IPS-18c (cell line): ENCODE results near the gene ANGPTL1.

Source experiments
- H3K4me3 ChIP-seq: 2 replicates; pipeline ENCODE4 v1.7.0; 2013; ENCODE audit warnings: low read depth, mild to moderate bottlenecking, low read length, moderate library complexity; ENCODE audit not compliant: insufficient read depth
- H3K9me3 ChIP-seq: one replicate; pipeline ENCODE4 v1.6.1; 2013; ENCODE audit warnings: mild to moderate bottlenecking, low read length, moderate library complexity; ENCODE audit not compliant: control insufficient read depth, insufficient read depth

ANGPTL1 gene, protein sequence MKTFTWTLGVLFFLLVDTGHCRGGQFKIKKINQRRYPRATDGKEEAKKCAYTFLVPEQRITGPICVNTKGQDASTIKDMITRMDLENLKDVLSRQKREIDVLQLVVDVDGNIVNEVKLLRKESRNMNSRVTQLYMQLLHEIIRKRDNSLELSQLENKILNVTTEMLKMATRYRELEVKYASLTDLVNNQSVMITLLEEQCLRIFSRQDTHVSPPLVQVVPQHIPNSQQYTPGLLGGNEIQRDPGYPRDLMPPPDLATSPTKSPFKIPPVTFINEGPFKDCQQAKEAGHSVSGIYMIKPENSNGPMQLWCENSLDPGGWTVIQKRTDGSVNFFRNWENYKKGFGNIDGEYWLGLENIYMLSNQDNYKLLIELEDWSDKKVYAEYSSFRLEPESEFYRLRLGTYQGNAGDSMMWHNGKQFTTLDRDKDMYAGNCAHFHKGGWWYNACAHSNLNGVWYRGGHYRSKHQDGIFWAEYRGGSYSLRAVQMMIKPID

DNA sequence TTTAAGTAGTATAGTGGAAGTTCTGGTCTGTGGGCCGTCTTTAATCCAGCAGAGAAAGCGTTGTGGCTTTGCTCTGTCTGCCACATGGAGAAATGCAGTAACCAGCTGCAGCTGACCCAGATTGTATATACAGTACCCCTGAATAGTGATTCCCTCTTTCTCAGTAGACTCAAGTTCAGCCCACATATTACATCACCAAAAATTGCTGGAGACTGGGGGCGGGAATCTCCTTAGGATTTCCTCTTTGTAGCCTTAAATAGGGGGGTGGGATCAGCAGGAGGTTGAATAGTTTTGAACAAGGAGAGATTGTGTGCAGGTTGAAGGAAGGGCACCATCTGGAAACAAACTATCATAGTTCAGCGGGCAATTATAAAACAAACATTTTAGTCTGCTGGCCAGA lies at the start of gene ANGPTL1:
TSS of gene ANGPTL1 (minus strand) at position 134 of the 400 bp plus-strand sequence. CDS start 5,301 bp downstream, outside the sequence.
- Histone ChIP-seq H3K4me3 (no peak within 1 kb of the TSS), H3K9me3 (no peaks in the 10 kb centered on the region)

DNA sequence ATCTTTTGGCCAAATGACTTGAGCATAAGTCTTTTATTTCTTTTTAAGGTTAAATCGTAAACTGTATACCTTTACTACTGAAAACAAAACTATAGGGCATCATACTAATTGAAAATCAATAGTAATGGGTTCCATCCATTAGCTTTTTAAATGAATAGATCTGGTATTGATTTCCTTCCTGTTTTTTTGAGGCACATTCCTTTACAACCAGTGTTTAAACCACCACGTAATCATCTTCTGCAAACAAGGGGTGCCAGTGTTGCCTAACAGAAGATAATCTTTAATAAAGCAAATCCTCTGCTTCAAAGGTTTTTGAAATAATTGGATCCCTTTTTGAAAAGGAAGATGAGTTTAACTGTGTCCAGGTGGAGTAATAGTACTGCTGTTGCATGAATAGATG lies 48.7 kb upstream of the ANGPTL1 start:
- H3K9me3 ChIP-seq: no peaks in the 10 kb centered on the region
- H3K4me3 ChIP-seq: no peak overlapping the region

DNA sequence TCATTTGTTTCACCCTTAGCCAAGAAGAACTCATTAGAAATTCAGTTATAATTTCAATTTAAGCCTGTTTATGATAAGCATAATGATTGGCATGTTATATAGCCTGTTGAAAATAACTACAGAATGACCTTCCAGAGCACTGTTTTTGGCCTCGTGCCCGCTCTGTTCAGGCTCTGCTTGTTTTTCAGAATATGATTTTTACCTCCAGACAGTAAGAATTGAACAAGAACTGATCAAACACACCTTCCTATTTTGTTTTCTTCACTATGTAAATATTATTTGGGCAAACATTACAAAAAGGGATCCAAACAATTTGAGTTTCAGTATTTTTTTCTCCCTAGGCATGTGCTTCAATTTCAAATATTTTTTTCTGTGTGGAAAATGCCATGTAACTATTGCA lies 48.1 kb upstream of the ANGPTL1 start:
- H3K9me3 ChIP-seq: no peaks in the 10 kb centered on the region
- H3K4me3 ChIP-seq: no peak overlapping the region

DNA sequence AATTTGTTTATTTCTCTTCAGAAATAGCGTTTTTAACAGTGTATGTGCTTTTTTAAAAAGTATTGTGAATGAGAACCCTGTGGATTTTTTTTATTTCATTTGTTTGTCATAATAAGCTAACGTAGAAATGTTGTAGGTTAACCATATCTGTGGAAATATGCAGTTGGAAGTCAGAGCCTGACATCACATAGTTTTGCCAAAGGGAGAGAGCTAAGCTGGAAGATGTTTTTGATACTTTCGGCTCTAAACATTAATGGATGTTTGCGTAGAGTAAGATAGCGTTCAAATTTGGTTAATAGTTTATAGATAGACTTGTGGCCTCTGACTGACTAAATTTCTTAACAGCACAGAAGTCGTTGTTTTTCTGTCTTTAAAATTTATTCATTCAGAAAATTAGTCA lies 47.4 kb upstream of the ANGPTL1 start:
- Histone ChIP-seq H3K4me3 (no peak overlapping the region), H3K9me3 (no peaks in the 10 kb centered on the region)

DNA sequence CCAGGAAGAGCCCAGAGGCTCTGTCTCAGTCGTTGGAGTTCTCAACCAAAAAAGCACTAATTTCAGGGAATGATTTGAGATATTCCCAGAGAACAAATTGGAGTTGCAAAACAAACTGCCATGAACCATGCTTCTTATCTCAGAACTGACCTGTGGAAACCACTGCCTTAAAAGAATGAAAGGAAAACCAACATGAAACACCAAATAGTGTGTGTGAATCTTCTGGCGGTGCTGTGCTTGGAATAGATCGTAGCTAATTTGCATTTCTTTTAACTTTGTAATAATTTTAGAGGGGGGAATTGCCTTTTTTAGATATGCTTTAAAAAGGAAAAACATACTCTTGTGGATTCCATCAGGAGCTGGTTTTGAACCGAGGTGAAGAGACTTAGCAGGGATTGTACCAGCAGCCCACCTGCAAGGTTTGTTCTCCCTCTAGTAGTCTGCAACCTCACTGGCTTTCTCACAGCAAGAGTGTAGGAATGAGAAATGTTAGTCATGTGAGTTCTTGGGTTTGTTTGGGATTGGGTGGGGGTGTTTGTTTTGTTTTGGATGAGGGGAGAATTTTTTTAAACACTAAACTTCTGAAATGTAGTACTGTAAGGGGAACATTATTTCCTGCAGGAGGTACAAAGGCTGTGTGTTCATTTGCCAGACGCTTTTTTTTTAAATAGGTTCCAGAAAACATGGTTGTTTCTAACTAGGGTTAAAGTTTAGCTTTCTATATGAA lies 45.7 kb upstream of the ANGPTL1 start:
- no peak overlapping the region for H3K4me3 ChIP-seq
- no peaks in the 10 kb centered on the region for H3K9me3 ChIP-seq

DNA sequence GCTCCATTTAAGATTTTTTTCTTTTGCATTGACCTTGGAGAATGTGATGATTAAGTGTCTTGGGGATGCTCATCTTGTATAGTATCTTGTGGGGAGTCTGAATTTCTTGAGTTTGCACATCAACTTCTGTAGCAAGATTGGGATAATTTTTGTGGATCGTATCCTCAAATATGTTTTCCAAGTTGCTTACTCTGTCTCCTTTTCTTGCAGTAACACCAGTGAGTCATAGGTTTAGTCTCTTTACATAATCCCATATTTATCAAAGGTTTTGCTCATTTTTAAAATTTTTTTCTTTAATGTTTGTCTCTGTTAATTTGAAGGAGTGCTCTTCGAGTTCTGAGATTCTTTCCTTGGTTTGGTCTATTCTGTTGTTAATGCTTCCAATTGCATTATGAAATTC lies 41.7 kb upstream of the ANGPTL1 start:
- Histone ChIP-seq H3K4me3 (no peak overlapping the region), H3K9me3 (no peaks in the 10 kb centered on the region)

DNA sequence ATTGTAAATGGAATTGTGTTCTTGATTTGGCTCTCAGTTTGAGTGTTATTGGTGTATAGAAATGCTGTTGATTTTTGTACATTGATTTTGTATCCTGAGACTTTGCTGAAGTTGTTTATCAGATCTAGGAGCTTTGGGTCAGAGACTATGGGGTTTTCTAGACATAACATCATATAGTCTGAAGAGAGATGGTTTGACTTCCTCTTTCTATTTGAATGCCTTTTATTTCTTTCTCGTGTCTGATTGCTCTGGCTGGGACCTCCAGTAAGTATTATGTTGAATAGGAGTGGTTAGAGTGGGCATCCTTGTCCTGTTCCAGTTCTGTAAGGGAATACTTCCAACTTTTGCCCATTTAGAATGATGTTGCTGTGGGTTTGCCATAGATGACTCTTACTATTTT lies 39.1 kb upstream of the ANGPTL1 start:
- Histone ChIP-seq H3K9me3 (no peaks in the 10 kb centered on the region), H3K4me3 (no peak overlapping the region)

DNA sequence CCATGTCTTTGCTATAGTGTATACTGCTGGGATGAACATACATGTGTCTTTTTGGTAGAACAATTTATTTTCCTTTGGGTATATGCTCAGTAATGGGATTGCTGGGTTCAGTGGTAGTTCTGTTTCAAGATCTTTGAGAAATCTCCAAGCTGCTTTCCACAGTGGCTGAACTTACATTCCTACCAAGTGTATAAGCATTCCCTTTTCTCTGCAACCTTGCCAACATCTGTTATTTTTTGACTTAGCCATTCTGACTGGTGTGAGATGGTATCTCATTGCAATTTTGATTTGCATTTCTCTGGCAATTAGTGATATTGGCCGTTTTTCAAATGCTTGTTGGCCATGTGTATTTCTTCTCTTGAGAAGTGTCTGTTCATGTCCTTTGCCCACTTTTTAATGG lies 37.5 kb upstream of the ANGPTL1 start:
- no peaks in the 10 kb centered on the region for H3K9me3 ChIP-seq
- H3K4me3 ChIP-seq: no peak overlapping the region

DNA sequence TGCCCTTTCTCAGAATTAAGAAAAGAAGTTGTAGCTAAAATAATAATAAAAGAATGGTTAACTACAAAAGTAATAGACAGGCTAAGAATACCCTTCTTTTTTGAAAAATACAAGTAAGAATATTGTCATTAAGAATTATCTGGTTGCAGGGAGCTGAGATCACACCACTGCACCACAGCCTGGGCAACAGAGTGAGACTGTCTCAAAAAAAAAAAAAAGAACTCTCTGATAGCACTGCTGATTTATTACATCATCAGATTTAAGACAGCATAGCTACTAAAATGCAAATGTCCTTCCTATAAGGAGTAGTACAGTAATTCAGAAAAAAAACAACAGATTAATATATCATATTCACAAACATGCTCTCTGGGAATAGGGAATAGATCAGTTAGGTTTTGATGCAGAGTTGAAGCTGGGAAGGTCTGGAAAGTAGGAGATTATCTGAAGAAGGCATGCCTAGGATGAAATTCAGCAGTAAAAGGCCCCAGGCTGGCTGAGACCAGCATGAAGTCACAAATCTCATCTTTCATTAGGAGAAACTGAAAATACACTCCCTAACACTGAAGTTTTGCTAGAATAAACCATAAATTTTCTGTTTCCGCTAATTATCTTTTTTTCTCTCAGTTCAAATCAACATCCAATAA lies 30.7 kb upstream of the ANGPTL1 start:
- no peaks in the 10 kb centered on the region for H3K9me3 ChIP-seq
- H3K4me3 ChIP-seq: no peak overlapping the region

DNA sequence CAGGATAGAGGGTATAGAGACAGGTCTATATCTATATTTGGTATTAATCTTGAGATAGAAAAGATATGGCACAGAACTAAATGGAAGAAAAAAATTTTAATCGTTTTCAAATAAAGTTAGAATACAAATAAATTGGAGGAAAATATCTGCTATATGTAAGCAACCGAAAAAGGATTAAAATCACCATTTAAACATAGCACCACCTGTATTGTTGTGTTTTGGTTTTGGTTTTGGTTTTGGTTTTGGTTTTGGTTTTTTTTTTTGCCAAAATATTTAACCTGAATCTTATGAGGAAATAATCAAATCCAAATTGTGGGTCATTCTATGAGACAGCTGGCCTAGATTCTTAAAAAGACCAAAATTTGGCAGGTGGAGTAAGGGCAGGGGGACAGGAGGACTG lies 28.5 kb upstream of the ANGPTL1 start:
- H3K4me3 ChIP-seq: no peak overlapping the region

DNA sequence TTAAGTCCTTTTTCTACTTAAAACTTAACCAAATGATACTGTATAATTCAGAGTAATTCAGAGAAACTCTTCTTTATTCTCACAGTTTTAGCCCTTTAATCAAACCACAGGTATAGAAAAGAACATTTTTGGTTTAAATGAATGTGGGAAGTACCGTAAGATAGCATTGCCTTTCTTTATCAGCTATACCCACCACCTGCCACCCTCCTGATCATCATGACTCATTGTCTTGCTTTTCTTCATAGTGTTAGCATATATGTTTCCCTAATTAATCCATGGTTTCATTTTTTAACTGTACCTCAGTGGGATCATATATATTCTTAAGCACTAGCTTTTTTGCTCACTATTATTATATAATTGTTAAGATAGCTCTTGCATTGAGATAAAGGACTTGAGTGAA lies 27.5 kb upstream of the ANGPTL1 start:
- Histone ChIP-seq H3K4me3 (no peak overlapping the region), H3K9me3 (no peaks in the 10 kb centered on the region)

More for the DNA sequence above, 28.5 kb upstream of the ANGPTL1 start:
- H3K9me3 ChIP-seq: no peaks in the 10 kb centered on the region

DNA sequence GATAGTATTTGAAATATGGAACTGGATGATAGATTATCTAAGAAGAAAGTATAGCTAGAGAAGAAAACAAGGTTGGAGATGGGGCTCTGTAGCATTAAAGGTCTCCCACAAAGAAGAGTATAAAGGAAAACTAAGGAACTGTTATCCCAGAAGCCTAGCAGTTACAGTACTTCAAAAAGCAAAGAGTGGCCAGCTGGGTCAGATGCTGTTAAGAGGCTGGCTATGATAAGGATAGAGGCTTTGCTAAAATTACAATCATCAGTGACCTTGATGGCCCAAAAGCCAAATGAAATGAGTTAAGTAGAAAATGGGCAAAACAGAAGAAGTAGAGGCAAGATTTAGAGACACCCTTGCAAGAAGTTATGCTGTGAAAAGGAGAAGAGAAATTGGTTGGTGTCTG lies 25.1 kb upstream of the ANGPTL1 start:
- Histone ChIP-seq H3K4me3 (no peak overlapping the region), H3K9me3 (no peaks in the 10 kb centered on the region)

DNA sequence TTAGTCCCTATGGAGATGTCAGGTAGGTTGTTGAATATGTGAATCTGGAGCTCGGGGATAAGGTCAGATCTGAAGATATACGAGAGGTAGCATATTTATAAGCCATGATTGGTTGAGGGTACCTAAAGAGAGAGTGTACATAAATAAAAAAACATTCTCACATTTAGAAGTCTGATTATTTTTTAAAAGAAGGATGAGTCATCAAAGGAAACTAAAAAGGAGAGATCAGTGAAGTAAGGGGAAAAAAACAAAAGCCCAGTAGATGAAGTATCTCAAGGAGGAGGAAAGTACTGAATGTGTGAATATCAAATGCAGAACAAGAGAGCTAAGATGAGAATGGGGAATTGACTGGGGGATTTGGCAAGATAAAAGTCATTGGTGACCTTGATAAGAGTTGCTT lies 15.7 kb upstream of the ANGPTL1 start:
- Histone ChIP-seq H3K4me3 (no peak overlapping the region), H3K9me3 (no peaks in the 10 kb centered on the region)

DNA sequence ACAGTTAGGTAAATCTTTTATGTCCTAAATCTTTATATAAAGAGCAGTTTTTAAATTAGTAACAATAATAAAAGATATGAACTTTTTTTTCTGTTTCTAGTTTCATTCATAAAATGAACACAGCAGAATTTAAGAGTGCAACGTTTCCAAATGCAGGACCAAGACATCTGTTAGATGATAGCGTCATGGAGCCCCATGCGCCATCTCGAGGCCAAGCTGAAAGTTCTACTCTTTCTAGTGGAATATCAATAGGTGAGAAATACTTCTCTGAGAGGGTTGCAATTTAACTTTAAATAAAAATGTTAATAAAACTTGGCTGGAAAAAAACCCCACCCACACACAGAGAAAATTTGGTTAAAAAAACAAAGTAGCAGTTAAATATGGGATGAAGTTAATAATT lies 15.0 kb upstream of the ANGPTL1 start:
- Histone ChIP-seq H3K4me3 (no peak overlapping the region), H3K9me3 (no peaks in the 10 kb centered on the region)

DNA sequence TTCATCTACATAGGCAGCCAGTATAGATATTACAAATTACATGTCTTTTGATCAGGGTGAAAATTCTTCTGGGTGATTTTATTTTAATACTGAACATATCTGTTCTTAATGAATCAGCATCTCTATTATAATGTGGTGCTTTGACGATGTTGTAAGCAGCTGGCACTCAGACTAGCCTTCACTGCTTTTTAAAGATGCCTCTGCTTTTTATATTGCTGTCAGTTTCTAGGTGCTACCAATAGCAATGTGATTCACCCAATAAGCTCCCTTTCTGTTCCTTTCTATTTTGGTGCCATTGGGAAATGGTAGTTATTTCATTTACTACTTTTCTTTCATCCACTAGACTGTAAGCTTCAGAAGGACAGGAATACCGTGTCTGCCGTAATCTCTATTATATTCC lies 11.1 kb upstream of the ANGPTL1 start:
- Histone ChIP-seq H3K9me3 (no peaks in the 10 kb centered on the region), H3K4me3 (no peak overlapping the region)

DNA sequence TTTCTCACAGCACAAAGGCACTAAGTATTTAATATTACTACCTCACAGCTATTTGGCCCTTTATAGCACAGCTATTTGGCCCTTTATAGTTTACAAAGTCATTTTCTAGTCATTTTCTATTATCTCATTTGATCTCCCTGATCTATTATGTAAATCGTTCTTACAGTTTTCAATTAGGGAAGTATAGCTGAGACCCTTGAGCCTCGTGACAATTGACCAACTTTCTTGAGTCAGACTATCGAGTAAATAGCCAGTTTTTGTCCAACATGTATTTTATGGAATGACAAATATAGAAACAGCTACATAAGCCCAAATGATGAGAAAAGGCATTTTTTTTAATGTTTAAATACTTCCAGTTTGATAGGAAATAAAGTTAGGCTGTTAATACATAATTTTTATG lies 7.0 kb upstream of the ANGPTL1 start:
- Histone ChIP-seq H3K9me3 (no peaks in the 10 kb centered on the region), H3K4me3 (no peak overlapping the region)

DNA sequence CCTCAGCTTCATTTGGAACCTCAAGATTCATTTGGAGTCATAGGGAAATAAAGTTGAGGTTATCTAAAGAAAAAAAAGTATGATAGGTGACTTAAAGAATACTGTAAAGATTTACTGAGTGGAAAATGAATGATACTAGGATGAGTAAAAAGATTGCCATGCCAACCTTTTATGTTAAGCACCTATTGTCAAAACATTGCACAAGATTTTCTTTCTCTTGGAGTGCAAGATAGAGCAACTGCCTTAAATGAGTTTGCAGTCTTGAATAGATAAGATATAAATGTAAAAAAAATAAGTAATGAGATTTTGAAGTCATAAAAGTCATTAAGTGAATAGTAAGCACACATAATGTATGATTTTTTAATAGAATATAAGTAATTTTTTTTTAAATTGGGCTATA lies 5.1 kb upstream of the ANGPTL1 start:
- H3K4me3 ChIP-seq: no peak overlapping the region
- H3K9me3 ChIP-seq: no peaks in the 10 kb centered on the region

DNA sequence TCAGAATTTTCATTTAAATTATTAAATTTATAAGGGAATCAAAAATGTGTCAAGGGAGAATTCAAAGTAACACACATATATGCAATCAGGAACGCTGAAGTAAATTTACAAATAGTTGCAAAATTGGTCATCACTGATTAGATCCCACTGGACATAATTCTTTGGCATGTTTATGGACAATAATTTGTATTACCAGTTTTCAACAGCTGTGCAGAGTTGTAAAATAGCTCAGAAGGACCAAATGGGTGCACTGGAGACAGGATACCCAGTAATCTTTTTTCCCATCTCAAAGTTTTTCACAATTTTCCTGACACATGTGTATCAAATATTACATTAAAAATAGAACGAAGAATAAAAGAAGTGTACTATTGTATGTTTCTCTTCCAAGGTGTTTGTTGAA lies 4.1 kb upstream of the ANGPTL1 start:
- no peaks in the 10 kb centered on the region for H3K9me3 ChIP-seq
- H3K4me3 ChIP-seq: no peak overlapping the region
